Mesendoderm (in vitro differentiated cells): ENCODE data around the gene MRRF.
A peak's percentile ranks its signal among the peaks of the same experiment; 100 is the strongest.

ENCODE experiments used
- DNase-seq: peaks from one replicate; pipeline ENCODE4 v3.0.0; 2013
- H2AK5ac ChIP-seq: 2 replicates; pipeline ENCODE4 v1.6.1; 2013; ENCODE audit warnings: low read length, inconsistent platforms
- H2BK120ac ChIP-seq: 2 replicates; pipeline ENCODE4 v1.6.1; 2013; ENCODE audit warnings: low read depth, mild to moderate bottlenecking, low read length, moderate library complexity, mixed read lengths
- H2BK15ac ChIP-seq: replicated peaks from 2 replicates; pipeline ENCODE4 v1.6.1; 2013; ENCODE audit warnings: low read depth, mild to moderate bottlenecking, moderate library complexity
- H2BK5ac ChIP-seq: 2 replicates; pipeline ENCODE4 v1.6.1; 2013; ENCODE audit warnings: low read length, inconsistent platforms
- H3K18ac ChIP-seq: 2 replicates; pipeline ENCODE4 v1.6.1; 2013; ENCODE audit warnings: mild to moderate bottlenecking, low read length, mixed read lengths
- H3K23ac ChIP-seq: one replicate; pipeline ENCODE4 v1.6.1; 2013; ENCODE audit warnings: low read length
- H3K27ac ChIP-seq: 2 replicates; pipeline ENCODE4 v1.5.1; 2013; ENCODE audit warnings: low read depth, mild to moderate bottlenecking, inconsistent platforms, low read length, moderate library complexity
- H3K27me3 ChIP-seq: 2 replicates; pipeline ENCODE4 v1.6.1; 2013; ENCODE audit warnings: low read length, control low read depth, mild to moderate bottlenecking, inconsistent platforms; ENCODE audit not compliant: insufficient read depth, poor library complexity
- H3K36me3 ChIP-seq: 2 replicates; pipeline ENCODE4 v1.6.1; 2013; ENCODE audit warnings: low read length, inconsistent platforms; ENCODE audit not compliant: control insufficient read depth, insufficient read depth
- H3K4ac ChIP-seq: one replicate; pipeline ENCODE4 v1.6.1; 2013; ENCODE audit warnings: low read depth, mild to moderate bottlenecking, low read length, moderate library complexity
- H3K4me1 ChIP-seq: 2 replicates; pipeline ENCODE4 v1.6.1; 2013; ENCODE audit warnings: low read depth, low read length, inconsistent platforms; ENCODE audit not compliant: control insufficient read depth
- H3K4me2 ChIP-seq: 2 replicates; pipeline ENCODE4 v1.6.1; 2013; ENCODE audit warnings: low read length
- H3K4me3 ChIP-seq: 2 replicates; pipeline ENCODE4 v1.5.1; 2013; ENCODE audit warnings: mild to moderate bottlenecking, low read length
- H3K56ac ChIP-seq: one replicate; pipeline ENCODE4 v1.6.1; 2013; ENCODE audit warnings: low read length
- H3K79me1 ChIP-seq: 2 replicates; pipeline ENCODE4 v1.6.1; 2013; ENCODE audit warnings: low read length, inconsistent platforms
- H3K79me2 ChIP-seq: 2 replicates; pipeline ENCODE4 v1.6.1; 2013; ENCODE audit warnings: mild to moderate bottlenecking, low read length; ENCODE audit not compliant: control insufficient read depth, insufficient read depth
- H3K9ac ChIP-seq: 2 replicates; pipeline ENCODE4 v1.6.1; 2013; ENCODE audit warnings: low read length, inconsistent platforms
- H4K5ac ChIP-seq: one replicate; pipeline ENCODE4 v1.6.1; 2013; ENCODE audit warnings: low read length
- H4K8ac ChIP-seq: one replicate; pipeline ENCODE4 v1.6.1; 2013; ENCODE audit warnings: low read depth, mild to moderate bottlenecking, control low read depth, low read length, moderate library complexity
- WGBS: extraction: QIAGEN DNeasy Blood & Tissue Kit; methylation state at CpG from one replicate; pipeline ENCODE4 v1.1.7; 2013; ENCODE audit warnings: low lambda C conversion rate, missing lambda C conversion rate; ENCODE audit not compliant: insufficient coverage; ENCODE audit errors: extremely low coverage; 5-methylcytosine and 5-hydroxymethylcytosine counted together

MRRF gene

DNA sequence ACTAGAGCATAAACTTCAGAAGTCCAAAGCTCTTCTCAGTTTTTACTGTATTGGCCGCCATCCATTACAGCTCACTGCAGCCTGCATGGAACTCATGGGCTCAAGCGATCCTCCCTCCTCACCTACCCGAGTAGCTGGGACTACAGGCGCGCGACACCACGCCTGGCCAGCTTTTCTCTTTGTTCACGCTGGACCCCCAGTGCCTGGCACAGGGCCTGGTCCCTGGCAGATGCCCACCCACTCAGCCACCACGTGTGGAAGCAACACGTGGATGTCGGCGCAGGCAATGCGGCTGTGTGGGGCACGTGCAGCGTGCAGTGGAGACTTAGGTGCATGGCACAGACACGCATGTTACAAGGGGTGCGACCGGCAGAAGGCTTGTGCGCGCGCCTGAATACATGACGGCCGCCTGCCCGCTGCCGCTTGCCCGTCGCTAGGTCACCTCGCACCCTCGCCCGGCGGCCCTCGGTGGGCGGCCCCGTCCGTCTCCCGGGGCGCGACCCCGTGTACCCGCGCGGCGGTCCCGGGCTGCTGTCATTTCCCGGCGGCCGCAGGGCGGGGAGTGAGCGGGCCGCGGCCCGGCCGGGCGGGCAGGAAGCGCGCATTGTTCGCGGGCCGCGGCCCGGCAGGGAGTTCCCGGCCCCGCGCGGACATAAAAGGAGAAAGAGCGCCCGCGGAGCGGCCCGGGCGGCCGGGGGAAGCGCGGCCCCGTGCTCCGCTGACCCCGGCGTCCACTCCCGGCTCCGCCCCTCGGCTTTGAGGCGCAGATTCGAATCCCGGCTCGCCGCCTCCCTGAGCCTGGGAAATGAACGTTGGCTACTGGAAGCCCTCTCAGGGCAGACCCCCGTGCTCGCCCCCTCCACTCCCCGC is 82.0 kb downstream of the MRRF start:
- Histone ChIP-seq H2BK5ac (no peak overlapping the region), H4K8ac (no peak overlapping the region), H3K4me3 (peak overlapping the region; percentile 33), H3K36me3 (no peaks in the 10 kb centered on the region), H3K79me2 (no peaks in the 10 kb centered on the region), H3K79me1 (no peaks in the 10 kb centered on the region), H3K18ac (peak overlapping the region; percentile 11), H4K5ac (no peak overlapping the region), H3K56ac (peak overlapping the region; percentile 92), H3K4ac (no peak overlapping the region), H2AK5ac (no peak overlapping the region), H3K27ac (no peak overlapping the region), H3K27me3 (no peaks in the 10 kb centered on the region), H2BK15ac (no peak overlapping the region), H3K9ac (peak overlapping the region; percentile 69), H3K4me1 (no peaks in the 10 kb centered on the region), H2BK120ac (no peak overlapping the region), H3K4me2 (peak overlapping the region; percentile 99), H3K23ac (no peak overlapping the region)
- WGBS: no CpG with 5 or more reads among the region's 90 CpGs
- DNase-seq: peak; percentile 53

DNA sequence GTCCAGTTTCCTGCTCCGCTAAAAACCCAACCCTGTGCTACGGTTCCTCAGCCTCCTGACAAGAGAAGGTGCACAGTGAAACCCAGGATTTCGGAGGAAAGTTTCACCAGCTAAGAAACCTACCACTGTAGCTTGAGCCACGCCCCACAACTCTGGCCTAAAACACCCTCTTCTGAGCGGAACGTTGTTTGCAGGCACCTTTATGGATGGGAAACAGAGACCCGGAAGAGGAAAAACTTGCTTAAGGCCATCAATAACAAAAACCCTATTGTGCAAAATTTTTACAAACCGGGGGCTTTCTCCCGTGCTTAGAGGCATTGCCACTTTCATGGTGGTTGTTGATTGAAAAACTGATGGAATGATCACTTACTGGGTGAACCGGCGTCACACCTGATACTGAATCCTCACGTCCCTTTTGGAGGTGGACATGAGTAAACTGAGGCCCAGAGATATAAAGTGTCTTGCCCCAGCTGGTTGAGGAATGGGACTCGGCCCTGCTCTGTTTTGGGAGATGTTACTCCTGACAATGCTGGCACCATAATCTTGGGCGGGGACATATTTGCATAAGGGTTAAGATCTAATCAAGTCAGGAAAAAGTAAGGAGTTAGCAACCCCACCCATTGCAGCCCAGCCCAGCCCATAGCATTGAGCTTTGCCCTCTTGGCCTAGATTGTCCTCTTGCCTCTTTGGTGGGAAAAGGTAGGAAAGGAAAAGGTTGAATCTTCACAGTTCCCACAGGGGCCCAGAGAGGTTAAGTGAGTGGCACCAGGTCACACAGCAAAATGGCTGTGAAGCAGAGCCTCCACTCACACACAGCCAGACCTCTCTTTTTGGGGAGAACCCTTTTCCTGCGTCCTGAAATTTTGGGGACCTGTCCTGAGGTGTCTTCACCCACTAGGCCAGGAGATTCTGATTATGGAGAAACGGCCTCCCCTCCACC is 82.9 kb downstream of the MRRF start:
- H3K27ac ChIP-seq: no peak overlapping the region
- peak overlapping the region; percentile 79 for H3K56ac ChIP-seq
- H3K4ac ChIP-seq: no peak overlapping the region
- no peak overlapping the region for H2AK5ac ChIP-seq
- H3K36me3 ChIP-seq: no peaks in the 10 kb centered on the region
- peak overlapping the region; percentile 33 for H3K4me3 ChIP-seq
- no peak overlapping the region for H2BK120ac ChIP-seq
- no CpG with 5 or more reads among the region's 16 CpGs for WGBS
- H4K5ac ChIP-seq: no peak overlapping the region
- no peak overlapping the region for H4K8ac ChIP-seq
- H3K18ac ChIP-seq: peak overlapping the region; percentile 11
- H3K79me1 ChIP-seq: no peaks in the 10 kb centered on the region
- H3K4me2 ChIP-seq: peak overlapping the region; percentile 84
- no peaks in the 10 kb centered on the region for H3K4me1 ChIP-seq
- H3K23ac ChIP-seq: no peak overlapping the region
- peak overlapping the region; percentile 69 for H3K9ac ChIP-seq
- H3K27me3 ChIP-seq: no peaks in the 10 kb centered on the region
- peak; percentile 60 for DNase-seq
- no peak overlapping the region for H2BK5ac ChIP-seq
- H2BK15ac ChIP-seq: no peak overlapping the region
- no peaks in the 10 kb centered on the region for H3K79me2 ChIP-seq

DNA sequence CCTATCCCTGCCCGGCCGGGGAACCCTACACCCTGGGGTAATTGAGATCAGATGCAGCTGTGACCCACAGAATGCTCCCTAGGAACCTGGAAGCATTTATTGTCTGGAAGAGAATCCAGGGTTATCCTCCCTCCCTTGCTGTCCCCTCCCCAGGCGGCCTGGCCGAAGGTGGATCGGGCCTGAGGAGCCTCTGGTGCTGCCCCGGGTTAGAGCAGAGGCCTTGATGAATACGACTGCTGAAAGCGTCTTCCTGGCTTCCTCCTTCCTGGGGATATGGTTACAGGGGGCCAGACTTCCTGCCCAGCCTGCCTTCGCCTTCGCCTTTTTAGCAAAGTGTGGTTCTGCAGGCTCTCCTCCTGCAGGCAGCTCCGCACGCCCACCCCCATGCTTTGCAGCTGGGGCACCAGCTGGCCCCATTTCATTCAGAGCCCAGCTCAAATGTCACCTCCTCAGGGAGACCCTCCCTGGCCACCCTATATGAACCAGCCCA is 83.7 kb downstream of the MRRF start:
- Histone ChIP-seq H3K36me3 (no peaks in the 10 kb centered on the region), H3K4me1 (no peaks in the 10 kb centered on the region), H3K79me1 (no peaks in the 10 kb centered on the region), H3K23ac (no peak overlapping the region), H2BK15ac (no peak overlapping the region), H3K56ac (no peak overlapping the region), H2BK5ac (no peak overlapping the region), H4K8ac (no peak overlapping the region), H3K4ac (no peak overlapping the region), H3K27me3 (no peaks in the 10 kb centered on the region), H2AK5ac (no peak overlapping the region), H2BK120ac (no peak overlapping the region), H4K5ac (no peak overlapping the region), H3K4me2 (no peak overlapping the region), H3K79me2 (no peaks in the 10 kb centered on the region), H3K27ac (no peak overlapping the region), H3K4me3 (no peak overlapping the region), H3K9ac (no peak overlapping the region), H3K18ac (no peak overlapping the region)
- WGBS: no CpG with 5 or more reads among the region's 12 CpGs
- no peak for DNase-seq

DNA sequence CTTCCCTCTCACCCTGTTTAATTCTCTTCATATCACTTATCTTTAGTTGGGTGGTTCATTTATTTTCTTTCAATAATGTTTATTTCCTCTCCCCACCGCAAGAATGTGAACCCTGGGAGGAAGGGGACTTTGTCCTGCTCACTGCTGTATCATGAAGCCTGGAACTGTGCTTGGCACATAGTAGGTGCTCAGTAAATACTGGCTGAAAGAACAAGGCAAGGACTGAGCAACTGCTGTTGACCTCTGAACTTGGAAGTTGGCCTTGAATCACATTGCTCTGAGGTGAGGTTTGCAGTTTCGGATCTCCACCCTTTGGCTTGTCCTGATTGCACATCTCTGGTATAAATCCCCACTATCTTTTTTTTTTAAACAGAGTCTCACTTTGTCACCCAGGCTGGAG is 84.1 kb downstream of the MRRF start:
- no peak overlapping the region for H2BK15ac ChIP-seq
- H3K27ac ChIP-seq: no peak overlapping the region
- no peak overlapping the region for H3K4me3 ChIP-seq
- H3K9ac ChIP-seq: no peak overlapping the region
- H4K8ac ChIP-seq: no peak overlapping the region
- no peak overlapping the region for H4K5ac ChIP-seq
- no peak overlapping the region for H2BK5ac ChIP-seq
- H3K23ac ChIP-seq: no peak overlapping the region
- no peaks in the 10 kb centered on the region for H3K79me2 ChIP-seq
- no peaks in the 10 kb centered on the region for H3K36me3 ChIP-seq
- H3K18ac ChIP-seq: no peak overlapping the region
- no peak overlapping the region for H3K56ac ChIP-seq
- no peaks in the 10 kb centered on the region for H3K79me1 ChIP-seq
- no peak overlapping the region for H3K4me2 ChIP-seq
- no peak for DNase-seq
- H3K4me1 ChIP-seq: no peaks in the 10 kb centered on the region
- no CpG with 5 or more reads among the region's 2 CpGs for WGBS
- H2AK5ac ChIP-seq: no peak overlapping the region
- H3K4ac ChIP-seq: no peak overlapping the region
- no peak overlapping the region for H2BK120ac ChIP-seq
- H3K27me3 ChIP-seq: no peaks in the 10 kb centered on the region

DNA sequence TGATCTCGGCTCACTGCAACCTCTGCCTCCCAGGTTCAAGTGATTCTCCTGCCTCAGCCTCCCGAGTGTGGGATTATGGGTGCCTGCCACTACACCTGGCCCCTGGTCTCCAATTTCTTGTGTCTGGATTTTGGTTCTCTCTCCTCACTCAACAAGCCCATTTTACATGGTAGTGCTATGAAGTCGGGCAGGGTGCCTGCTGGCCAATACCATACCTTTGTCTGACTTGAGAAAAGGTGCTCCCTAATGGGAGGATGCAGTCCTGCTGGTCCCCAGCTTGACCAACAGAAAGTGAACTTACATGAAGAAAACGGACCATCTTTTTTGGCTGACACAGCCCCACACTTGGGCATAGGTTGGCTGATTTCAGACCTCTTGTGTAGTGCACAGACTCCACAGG is 84.5 kb downstream of the MRRF start:
- Histone ChIP-seq H2BK120ac (no peak overlapping the region), H4K5ac (no peak overlapping the region), H2BK5ac (no peak overlapping the region), H3K9ac (no peak overlapping the region), H4K8ac (no peak overlapping the region), H3K4me1 (no peaks in the 10 kb centered on the region), H3K79me2 (no peaks in the 10 kb centered on the region), H3K79me1 (no peaks in the 10 kb centered on the region), H3K27ac (no peak overlapping the region), H3K56ac (no peak overlapping the region), H3K4ac (no peak overlapping the region), H3K18ac (no peak overlapping the region), H3K4me2 (no peak overlapping the region), H2AK5ac (no peak overlapping the region), H3K27me3 (no peaks in the 10 kb centered on the region), H2BK15ac (no peak overlapping the region), H3K23ac (no peak overlapping the region), H3K36me3 (no peaks in the 10 kb centered on the region), H3K4me3 (no peak overlapping the region)
- DNase-seq: no peak
- WGBS: no CpG with 5 or more reads among the region's 4 CpGs
